OCI-LY1 (cell line): ENCODE results near the gene ATF2.

Experiments
- CTCF ChIP-seq: fragments of 200-600 bp; sonication (generic), shearing (Covaris generic); IDR thresholded peaks from 2 replicates; pipeline ENCODE4 v1.5.1; 2017; ENCODE audit warnings: mild to moderate bottlenecking, antibody characterized with exemption, low read length, moderate library complexity, mixed read lengths
- EZH2 ChIP-seq: fragments of 200-600 bp; sonication (generic), shearing (Covaris generic); IDR thresholded peaks from 2 replicates; pipeline ENCODE4 v1.8.0; 2017; ENCODE audit warnings: borderline replicate concordance, mixed run types, mild to moderate bottlenecking, antibody characterized with exemption, low read length, moderate library complexity, mixed read lengths

- no peak for TF ChIP-seq CTCF
- no peak for TF ChIP-seq EZH2
These were observed 60.9 kb downstream of the ATF2 start for GRCh38 chr2:175107146-175107545.
